ENCODE data around the gene HECTD4.
A peak's percentile ranks its signal among the peaks of the same experiment; 100 is the strongest.
"Not testable (repeated sequence)": the region's sequence is repeated elsewhere in the genome, so short reads cannot be mapped to it uniquely, and the experiment has no call there.

HECTD4 gene

DNA sequence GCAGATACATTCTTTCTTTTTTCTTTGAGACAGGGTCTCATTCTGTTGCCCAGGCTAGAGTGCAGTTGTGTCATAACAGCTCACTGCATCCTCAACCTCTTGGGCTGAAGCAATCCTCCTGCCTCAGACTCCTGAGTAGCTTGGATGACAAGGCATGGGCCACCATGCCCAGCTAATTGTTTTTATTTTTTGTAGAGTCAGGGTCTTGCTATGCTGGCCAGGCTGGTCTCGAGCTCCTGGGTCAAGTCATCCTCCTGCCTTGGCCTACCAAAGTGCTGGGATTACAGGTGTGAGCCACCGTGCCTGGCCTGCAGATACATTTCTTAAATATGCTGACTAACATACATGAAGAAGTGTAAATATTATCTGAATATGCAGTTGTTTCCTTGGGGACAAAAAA lies 115.8 kb downstream of the HECTD4 start:
- TF ChIP-seq ZFX (IDR thresholded peaks at IDR 0.05; ENCODE audit: borderline replicate concordance), result no peak
- TF ChIP-seq, protein P1, sequence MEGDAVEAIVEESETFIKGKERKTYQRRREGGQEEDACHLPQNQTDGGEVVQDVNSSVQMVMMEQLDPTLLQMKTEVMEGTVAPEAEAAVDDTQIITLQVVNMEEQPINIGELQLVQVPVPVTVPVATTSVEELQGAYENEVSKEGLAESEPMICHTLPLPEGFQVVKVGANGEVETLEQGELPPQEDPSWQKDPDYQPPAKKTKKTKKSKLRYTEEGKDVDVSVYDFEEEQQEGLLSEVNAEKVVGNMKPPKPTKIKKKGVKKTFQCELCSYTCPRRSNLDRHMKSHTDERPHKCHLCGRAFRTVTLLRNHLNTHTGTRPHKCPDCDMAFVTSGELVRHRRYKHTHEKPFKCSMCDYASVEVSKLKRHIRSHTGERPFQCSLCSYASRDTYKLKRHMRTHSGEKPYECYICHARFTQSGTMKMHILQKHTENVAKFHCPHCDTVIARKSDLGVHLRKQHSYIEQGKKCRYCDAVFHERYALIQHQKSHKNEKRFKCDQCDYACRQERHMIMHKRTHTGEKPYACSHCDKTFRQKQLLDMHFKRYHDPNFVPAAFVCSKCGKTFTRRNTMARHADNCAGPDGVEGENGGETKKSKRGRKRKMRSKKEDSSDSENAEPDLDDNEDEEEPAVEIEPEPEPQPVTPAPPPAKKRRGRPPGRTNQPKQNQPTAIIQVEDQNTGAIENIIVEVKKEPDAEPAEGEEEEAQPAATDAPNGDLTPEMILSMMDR (IDR thresholded peaks at IDR 0.05), result no peak
- H3K27ac ChIP-seq, result no peak overlapping the region

DNA sequence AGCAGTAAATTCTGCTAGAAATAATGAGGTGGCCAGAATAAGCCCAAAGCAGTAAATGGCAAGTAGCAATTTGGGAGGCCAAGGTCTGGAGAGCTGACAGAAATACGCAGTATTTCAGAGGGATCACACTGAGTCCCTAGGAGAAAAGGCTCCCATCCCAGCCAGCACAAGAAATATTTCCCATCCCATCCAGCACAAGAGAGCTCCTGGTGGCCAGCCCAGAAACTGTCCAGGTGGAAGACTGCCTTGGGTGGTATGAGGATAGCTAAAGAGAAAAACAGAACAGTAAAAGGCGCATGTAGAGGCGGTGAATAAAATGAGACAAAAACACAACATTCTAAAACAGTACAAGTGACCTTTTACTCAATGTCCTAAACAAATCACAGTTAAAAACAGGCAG lies 120.7 kb downstream of the HECTD4 start:
- TF ChIP-seq, protein P1 (IDR thresholded peaks at IDR 0.05), result peak; percentile 41
- no peak for TF ChIP-seq ZFX (IDR thresholded peaks at IDR 0.05; ENCODE audit: borderline replicate concordance)
- no peak overlapping the region for H3K27ac ChIP-seq

DNA sequence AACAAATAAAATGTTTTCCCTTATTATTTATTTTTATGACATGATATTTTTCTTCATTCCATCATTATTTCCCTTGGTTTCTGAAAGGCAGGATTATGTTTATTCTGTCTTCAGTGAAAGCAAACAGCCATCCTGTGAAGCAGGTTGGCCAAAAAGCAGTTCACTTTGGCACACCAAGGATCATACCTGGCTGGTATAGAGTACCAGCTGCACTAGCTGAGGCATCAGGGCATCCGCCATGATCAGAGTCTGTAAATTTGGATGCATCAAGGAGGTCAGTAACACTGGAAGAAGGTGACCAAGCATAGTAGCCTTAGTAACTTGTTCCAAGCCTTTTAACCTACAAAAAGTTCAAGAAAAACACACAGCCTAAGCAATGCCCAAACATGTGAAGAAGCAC lies 123.3 kb downstream of the HECTD4 start:
- TF ChIP-seq, protein P1 (IDR thresholded peaks at IDR 0.05), result no peak
- no peak for TF ChIP-seq ZFX (IDR thresholded peaks at IDR 0.05; ENCODE audit: borderline replicate concordance)
- no peak overlapping the region for H3K27ac ChIP-seq

DNA sequence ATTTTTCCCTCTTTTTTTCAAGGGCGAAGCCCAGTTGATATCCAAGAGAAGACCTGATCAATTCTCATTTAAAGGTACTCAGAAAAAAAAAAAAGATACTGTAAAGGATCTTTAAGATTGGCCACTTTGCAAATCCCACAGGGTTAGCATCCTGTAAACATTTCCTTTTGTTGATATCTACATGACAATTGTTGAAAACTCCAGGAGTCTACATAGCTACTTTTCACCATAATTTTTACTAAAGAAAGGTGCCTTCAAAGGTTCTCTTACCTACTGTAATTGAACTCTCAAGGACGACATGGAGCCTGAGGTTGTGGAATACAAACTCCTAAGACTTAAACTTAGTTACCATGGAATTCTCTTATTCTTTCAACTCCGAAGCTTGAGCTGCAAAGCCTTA lies 125.5 kb downstream of the HECTD4 start:
- no peak for TF ChIP-seq ZFX (IDR thresholded peaks at IDR 0.05; ENCODE audit: borderline replicate concordance)
- TF ChIP-seq, protein P1 (IDR thresholded peaks at IDR 0.05), result no peak

DNA sequence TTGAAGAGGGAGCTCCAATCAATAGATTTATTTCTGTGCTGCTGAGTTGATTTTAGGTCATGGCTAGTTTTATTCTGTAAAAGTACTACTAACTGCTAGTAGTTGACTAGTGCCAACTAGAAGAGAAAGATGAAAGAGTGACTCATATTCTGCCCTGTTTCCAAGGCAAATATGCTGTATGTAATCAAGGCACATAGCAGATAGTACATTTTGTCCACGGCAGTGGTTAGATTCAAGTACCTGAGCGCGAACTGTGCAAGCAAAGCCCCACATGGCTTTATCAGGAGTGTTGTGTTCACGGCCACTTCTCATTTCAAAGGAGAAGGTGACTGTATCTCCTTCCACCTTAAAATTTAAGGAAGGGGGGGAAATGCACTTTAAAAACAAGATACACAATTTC lies 130.0 kb downstream of the HECTD4 start:
- H3K27ac ChIP-seq, result no peak overlapping the region
- TF ChIP-seq, protein P1 (IDR thresholded peaks at IDR 0.05), result no peak
- no peak for TF ChIP-seq ZFX (IDR thresholded peaks at IDR 0.05; ENCODE audit: borderline replicate concordance)

More for the DNA sequence above, 125.5 kb downstream of the HECTD4 start:
- H3K27ac ChIP-seq, result no peak overlapping the region

DNA sequence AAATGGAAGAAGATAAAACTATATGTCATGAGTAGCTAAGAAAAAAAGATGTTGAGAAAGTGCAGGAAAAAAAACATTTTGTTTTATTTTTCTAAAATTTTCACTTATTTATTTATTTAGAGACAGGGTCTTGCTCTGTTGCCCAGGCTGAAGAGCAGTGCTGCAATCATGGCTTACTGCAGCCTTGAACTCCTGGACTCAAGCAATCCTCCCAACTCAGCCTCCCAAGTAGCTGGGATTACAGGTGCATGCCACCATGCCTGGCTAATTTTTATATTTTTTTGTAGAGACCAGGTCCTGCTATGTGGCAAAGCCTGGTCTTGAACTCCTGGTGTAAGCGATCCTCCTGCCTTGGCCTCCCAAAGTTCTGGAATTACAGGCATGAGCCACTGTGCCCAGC lies 137.3 kb downstream of the HECTD4 start:
- not testable (repeated sequence) for H3K27ac ChIP-seq

DNA sequence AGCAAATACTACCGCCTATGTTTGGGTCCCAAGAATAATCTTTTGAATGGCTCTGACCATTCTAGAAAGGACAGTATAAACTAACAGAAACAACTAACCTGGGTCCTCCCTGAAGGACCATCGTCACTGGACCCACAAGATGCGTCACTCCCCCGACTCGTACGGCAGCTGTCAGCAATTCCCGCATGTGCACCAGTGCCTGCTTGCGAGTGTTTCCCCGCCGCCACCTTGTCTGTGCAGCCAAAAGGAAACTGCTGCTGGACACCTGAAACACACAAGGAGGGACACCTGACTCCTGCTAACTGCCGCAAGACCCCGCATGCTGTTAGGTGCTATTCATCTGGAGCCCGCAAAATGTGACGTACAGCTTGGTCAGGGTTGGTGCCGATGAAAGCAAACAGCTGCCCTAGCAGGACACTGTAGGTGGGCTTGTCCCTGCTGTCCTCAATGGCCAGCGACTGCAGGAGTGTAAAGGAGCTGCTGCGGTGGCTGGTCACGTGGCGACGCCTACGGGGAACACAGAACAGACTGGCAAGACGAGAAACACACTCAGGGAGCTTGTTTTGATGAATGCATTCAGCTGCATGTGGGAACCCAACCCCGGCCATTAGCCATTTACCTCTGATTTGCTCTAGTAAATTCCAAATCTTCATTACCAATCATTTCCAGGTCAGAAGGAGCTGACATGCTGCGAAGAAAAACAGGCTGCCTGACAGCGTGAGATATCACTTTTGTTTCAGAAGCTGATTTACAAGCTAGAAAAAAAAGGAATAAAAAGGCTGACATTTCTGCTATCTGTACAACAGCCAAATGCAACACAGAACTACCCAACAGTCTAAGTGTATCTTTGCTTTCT lies 138.7 kb downstream of the HECTD4 start:
- no peak overlapping the region for H3K27ac ChIP-seq
- no peak for TF ChIP-seq ZFX (IDR thresholded peaks at IDR 0.05; ENCODE audit: borderline replicate concordance)
- TF ChIP-seq, protein P1 (IDR thresholded peaks at IDR 0.05), result no peak
